GM18867 (cell line): Measurements from ENCODE around the gene SMIM32.

ENCODE experiments used
- ATAC-seq: cut with Tn5 transposase; IDR thresholded peaks from one replicate; pipeline ENCODE4 v1.9.1; 2021; ENCODE audit warnings: mild to moderate bottlenecking, moderate library complexity; ENCODE audit not compliant: unreplicated experiment

The SMIM32 gene

GRCh38 chr5:136208916-136209315 lies 16.0 kb upstream of the SMIM32 start:
- ATAC-seq: no peak

DNA sequence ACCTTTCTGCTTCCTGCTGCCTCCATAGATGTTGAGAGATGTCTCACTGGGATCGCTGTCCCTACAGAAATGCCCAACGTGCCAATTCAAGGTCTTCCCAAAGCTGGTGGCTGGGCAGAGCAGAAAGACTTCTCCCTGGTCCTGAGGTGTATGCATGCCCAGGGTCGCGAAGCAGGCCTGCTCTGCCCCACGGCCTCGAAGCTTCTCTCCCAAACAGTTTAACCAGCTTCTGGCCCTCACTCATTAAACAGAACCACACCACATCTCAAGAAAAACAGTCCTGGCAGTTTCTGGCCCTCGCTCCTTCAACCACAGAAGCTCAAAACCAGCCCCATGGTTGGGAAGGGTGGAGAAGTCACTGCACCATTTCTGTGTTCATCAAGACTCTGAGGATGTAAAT lies 14.7 kb upstream of the SMIM32 start:
- ATAC-seq: no peak

DNA sequence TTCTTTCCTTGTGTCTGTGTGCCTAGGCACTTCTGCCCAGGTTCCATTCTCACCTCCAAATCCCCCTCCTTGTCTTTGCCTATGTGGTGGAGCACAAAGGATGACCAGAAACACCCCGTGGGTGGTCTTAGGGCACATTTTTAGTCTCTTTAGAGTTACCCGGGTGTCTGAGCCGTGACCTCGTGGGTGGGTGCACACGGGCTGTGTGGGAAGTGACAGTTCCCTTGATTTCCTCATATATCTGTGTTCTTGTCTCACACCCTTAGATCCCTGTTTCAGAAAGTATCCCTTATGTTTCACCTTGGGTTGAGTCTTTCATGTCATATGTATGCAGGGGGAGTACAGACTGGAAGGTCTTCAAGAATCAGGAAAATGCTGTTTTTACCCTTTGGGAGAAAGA lies 13.4 kb upstream of the SMIM32 start:
- ATAC-seq: no peak

DNA sequence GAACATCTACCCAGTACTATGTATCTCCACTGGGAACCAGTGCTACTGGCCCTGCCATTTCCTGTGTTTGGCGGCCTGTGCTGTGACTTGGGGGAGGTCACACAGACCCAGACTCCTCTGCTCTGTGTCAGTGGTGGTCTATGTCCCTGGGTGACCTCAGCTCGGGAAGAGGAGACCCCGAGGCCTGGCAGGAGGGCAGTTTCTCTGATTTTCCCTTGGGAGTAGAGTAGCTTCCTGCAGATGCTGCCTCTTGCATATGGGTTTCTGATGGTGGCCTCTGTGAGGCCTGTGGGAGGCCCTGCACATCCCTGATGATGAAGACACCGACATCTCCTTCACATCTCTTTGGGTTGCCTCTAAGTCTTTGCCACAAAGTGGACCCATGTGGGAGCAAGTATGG lies 13.0 kb upstream of the SMIM32 start:
- ATAC-seq: no peak

- no peak for ATAC-seq
Measured at GRCh38 chr5:136205061-136205702, 12.2 kb upstream of the SMIM32 start.

DNA sequence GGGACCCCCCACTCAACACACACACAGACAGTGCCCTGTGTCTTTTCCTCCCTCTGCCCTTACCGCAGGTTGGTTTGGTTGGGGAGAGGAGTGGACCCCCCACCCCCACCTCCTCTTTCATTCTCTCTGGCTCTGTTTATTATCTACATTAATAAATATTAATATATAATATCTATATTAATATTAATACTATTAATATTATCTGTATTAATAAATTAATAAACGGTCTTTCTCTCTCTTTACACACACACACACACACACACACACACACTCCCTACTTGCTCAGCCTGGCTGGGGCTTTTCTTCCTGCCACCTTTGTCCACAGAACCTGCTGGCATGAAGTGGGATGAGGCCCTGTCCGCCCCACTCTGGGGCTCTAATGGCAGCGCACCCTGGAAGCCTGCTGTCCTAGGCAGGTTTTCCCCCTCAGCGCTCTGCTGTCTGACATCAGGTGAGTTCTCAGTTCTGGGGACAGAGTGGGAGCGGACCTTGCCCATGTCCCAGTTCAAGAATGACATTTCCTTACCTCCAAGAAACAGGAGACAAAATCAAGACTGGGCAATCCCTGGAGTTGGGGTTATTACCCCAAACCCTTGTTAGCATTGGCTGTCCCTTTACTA lies 10.5 kb upstream of the SMIM32 start:
- no peak for ATAC-seq

- ATAC-seq: no peak
Measured at GRCh38 chr5:136202469-136203205, 9.7 kb upstream of the SMIM32 start.

GRCh38 chr5:136201870-136202269 lies 8.9 kb upstream of the SMIM32 start:
- ATAC-seq: no peak

DNA sequence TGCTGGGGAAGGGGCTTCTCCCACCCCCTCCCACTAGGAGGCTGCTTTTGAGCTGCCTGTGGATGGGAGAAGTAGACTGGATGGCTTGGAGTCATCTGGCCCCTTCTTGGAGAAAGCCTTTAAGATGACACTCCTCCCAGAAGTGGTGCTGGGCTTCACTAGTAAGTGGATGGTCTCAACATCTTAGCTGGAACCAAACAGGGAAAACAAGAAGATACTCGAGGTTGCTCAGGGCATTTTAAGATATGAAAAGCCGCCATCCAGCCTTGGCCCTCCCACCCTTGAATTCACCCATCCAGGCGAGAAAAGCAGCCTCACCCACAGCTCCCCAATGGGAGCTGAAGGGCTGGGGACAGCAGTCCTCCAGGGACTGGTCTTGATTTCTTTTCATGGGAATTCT lies 7.8 kb upstream of the SMIM32 start:
- ATAC-seq: no peak

GRCh38 chr5:136200130-136200529 lies 7.2 kb upstream of the SMIM32 start:
- no peak for ATAC-seq

GRCh38 chr5:136199408-136199807 lies 6.4 kb upstream of the SMIM32 start:
- ATAC-seq: no peak

DNA sequence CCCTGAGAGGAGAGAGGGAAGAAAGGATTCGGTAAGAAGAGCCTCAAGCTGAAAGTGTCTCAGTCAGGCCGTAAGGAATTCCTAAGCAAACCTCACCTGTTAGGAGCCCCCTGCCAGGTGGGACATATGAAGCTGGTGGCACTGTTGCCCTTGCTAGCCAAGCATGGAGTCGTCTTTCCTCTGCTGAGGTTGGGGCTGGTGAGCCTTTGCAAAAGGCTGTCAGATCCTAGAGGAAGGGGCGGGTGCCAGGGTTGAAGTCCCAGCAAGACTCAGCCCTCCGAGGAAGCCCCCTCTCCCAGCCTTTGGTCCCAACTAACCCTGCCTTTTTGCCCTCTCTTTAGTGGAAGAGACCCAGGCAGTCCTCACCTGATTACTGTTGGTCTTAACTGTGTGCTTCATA lies 5.5 kb upstream of the SMIM32 start:
- ATAC-seq: no peak

DNA sequence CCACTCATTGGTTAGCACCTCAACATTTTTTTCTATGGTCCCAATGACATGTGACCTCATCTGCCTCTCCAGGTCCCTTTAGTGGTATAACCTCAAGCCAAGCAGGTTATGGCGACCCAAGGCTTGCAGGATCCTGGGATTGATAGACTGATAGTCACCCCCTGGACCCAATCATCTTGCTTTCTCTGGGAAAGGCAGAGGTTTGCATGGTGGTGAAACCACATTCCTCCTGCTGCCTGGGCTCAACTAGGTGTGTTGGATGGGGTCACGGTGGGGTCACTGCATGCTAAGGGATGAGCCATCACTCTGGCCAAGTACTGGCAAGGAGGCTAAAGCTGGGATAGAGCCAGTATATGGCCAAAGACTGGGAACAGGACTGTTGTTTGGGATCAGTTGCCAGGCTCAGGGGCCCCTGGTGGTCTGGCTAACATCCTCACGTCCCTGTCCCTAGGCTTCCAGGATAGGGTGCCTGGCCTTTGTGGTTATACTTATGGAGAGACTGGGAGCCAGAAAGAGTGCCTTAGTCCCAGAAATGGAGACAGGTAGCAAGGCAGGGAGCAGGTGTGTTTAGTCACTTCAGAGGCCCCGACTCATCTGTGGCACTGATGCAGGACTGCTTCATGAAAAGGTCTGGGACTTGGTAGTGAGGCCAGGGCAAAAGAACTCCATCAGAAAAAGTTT lies 4.6 kb upstream of the SMIM32 start:
- ATAC-seq: no peak

- ATAC-seq: no peak
Measured at GRCh38 chr5:136195971-136196820, 3.2 kb upstream of the SMIM32 start.

DNA sequence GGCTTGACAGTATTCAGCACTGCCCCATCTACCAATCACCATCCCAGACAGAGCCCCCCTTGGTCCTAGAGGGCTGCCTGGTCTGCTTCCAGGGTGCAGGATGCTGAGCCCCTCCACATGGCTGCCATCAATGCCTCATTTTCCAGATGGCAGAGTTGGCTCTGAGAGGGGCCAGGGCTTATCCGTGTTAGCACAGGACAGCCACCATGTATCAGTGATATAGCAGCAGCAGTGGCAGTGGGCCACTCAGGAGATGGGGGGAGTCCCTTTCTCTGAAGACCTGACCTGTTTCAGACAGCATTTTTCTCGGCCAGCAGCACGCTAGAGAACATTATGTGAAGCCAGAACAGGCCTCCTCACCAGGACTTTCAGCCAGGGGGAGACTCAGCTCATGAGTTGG lies 1.6 kb upstream of the SMIM32 start:
- no peak for ATAC-seq

DNA sequence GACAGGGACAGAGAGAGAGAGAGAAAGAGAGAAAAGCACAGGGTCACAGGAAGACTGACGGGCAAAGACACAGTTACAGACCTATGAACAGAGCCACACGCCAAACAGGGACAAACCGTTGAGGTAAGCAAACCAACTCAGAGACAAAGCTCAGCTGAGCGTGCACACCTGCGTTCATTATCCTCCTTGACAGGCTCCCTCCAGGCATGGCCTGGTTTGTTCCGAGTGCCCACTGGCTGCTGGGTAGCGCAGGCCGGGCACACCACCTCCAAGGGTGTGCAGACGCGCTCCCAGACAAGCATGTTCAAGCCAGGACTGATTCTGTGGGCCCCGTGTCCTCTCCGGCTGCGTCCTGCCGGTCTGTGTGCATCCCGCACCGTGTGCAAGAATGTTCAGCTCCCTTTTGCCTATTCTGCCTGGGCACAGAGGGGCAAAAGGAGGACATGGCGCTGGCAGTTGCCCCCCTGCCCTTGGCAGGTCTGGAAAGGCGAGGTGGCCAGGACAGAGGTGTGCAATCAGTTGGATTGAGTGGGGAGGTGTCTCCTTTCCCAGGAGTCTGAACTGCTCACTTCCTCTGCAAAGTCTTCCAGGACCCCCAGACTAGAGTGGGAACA lies 467 bp upstream of the SMIM32 start:
- ATAC-seq: no peak

- no peak for ATAC-seq
Measured at GRCh38 chr5:136192015-136192525, 892 bp downstream of the SMIM32 start.

DNA sequence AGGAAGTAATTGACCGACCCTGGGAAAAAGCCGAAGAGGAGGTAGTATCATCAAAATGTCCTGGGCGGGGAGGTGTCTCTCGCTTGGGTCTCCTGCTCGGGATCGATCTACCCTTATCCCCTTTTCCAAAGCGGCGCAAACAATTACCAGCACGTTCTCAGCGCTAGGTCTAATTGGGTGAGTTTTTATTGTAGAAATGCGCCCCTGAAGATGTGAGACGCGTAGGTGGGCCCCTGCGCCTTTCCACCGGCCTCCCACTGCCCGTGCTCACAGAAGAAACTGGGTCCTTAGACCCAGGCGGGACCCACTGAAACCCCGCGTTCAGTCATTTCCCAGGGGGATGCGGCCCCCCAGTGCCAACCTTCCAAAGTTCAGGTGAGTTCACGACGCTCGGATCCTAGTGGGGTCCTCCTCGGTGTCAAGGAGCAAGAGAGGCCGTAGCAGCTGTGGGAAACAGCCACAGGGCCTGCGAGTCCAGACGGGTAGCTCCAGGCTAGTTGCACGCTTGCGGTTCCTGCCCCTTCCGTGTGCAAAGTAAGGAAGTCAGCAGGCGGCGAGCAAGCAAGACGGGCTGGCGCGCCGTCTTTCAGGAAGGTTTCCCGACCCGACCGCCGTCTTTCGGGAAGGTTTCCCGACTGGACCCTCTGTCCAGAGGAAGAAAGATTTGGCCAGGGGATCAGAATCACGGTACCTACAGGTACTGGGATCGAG lies 1.5 kb downstream of the SMIM32 start:
- ATAC-seq: no peak

DNA sequence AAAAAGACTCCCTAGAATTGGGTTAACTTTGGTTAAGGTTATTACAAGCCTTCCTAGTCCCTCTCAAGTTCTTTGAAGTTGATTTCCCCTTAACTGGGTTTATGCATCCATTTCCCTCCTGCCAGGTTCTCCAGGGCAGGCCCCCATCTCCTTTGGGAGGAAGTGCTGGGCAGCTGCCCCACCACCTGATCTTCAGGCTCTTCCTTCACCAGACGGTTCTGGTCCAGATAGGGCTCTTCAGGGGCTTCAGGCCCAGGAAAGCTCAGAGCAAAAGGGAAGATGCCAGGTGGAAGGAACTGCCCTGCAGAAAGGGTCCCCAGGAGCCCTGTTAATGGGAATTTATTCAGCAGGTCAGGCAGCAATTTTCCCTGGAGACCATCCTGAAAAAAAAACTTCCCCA lies 2.1 kb downstream of the SMIM32 start:
- ATAC-seq: no peak
